OCI-LY3 (cell line): Measurements from ENCODE around the gene CDK5R2.

Source experiments
- EZH2phosphoT487 ChIP-seq: fragments of 200-600 bp; shearing (Covaris generic); IDR thresholded peaks from 2 replicates; pipeline ENCODE4 v1.6.1; 2018; ENCODE audit warnings: antibody characterized with exemption, mixed run types, low read depth
- TF ChIP-seq, protein P1 (sequence below): fragments of 200-600, 300-600 bp; sonication (generic); IDR thresholded peaks from 2 replicates; pipeline ENCODE4 v1.5.1; 2014; ENCODE audit warnings: antibody characterized with exemption, low read length, low read depth

DNA sequence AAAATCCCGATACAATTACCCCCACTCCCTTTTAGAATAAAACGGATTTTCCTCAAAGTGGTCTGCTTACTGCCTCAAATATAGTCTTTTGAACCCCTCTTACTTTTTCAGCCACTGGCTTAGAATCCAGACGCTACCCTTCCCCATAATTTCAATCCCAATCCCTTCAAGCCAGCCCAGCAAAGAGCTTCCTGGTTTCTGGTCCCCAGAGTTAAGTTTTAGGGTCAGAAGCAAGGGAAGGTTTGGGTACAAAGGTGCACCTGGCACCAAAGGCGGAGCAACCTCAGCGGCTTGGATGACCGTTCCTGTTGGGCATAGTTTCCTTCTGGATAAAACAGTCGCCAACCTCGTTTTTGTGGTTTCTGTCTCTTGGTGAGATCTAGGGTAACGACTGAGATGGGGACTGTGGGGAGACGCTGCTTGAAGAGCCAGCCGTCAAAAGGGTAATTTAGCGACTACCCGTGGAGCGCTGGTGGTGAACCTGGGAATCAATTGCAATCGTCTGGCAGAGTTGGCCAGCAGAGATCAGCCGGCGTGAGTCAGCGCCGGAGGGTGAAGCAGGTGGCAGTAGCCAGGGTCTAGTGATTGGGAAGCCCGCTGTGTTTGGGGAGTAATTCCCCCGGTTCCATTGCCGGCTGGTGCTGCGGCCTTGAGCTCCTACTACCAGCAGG lies 23.9 kb downstream of the CDK5R2 start:
- TF ChIP-seq, protein P1, sequence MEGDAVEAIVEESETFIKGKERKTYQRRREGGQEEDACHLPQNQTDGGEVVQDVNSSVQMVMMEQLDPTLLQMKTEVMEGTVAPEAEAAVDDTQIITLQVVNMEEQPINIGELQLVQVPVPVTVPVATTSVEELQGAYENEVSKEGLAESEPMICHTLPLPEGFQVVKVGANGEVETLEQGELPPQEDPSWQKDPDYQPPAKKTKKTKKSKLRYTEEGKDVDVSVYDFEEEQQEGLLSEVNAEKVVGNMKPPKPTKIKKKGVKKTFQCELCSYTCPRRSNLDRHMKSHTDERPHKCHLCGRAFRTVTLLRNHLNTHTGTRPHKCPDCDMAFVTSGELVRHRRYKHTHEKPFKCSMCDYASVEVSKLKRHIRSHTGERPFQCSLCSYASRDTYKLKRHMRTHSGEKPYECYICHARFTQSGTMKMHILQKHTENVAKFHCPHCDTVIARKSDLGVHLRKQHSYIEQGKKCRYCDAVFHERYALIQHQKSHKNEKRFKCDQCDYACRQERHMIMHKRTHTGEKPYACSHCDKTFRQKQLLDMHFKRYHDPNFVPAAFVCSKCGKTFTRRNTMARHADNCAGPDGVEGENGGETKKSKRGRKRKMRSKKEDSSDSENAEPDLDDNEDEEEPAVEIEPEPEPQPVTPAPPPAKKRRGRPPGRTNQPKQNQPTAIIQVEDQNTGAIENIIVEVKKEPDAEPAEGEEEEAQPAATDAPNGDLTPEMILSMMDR, result no peak
- TF ChIP-seq EZH2phosphoT487, result no peak
